ENCODE measurements around the gene RNF141.

RNF141 gene

DNA sequence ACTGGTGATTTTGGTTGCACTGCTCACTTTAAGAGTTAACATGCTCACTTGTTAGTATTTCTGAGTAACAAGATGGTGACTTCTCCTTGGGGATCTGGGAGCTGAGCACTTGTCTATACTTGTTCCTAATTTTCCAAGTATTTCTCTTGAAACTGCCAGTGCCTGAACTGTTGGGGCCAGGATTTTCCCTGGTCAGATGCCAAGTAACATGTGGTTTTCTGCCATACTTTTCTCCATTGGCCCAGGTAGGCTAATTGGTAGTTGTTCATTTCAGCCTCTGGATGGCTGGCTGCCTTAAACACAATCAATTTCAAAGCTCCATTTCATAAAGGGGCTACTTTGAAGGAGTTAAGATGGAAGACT lies 35.0 kb downstream of the RNF141 start:
- Histone ChIP-seq H3K4me1 (no peaks in the 10 kb centered on the region), H3K9me3 (no peaks in the 10 kb centered on the region), H3K27ac (no peak overlapping the region), H3K27me3 (no peaks in the 10 kb centered on the region), H3K36me3 (peaks cover 0 to 17% (median 0%) of the 10 kb centered on the region in 3 donors), H3K4me3 (no peak overlapping the region)
- intact Hi-C loops (cut with DNase I; ENCODE audit: low total_unique reads): no loop called here
- DNase-seq: no peak
- TF ChIP-seq, protein P1, sequence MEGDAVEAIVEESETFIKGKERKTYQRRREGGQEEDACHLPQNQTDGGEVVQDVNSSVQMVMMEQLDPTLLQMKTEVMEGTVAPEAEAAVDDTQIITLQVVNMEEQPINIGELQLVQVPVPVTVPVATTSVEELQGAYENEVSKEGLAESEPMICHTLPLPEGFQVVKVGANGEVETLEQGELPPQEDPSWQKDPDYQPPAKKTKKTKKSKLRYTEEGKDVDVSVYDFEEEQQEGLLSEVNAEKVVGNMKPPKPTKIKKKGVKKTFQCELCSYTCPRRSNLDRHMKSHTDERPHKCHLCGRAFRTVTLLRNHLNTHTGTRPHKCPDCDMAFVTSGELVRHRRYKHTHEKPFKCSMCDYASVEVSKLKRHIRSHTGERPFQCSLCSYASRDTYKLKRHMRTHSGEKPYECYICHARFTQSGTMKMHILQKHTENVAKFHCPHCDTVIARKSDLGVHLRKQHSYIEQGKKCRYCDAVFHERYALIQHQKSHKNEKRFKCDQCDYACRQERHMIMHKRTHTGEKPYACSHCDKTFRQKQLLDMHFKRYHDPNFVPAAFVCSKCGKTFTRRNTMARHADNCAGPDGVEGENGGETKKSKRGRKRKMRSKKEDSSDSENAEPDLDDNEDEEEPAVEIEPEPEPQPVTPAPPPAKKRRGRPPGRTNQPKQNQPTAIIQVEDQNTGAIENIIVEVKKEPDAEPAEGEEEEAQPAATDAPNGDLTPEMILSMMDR (IDR thresholded peaks at IDR 0.05): no peak

DNA sequence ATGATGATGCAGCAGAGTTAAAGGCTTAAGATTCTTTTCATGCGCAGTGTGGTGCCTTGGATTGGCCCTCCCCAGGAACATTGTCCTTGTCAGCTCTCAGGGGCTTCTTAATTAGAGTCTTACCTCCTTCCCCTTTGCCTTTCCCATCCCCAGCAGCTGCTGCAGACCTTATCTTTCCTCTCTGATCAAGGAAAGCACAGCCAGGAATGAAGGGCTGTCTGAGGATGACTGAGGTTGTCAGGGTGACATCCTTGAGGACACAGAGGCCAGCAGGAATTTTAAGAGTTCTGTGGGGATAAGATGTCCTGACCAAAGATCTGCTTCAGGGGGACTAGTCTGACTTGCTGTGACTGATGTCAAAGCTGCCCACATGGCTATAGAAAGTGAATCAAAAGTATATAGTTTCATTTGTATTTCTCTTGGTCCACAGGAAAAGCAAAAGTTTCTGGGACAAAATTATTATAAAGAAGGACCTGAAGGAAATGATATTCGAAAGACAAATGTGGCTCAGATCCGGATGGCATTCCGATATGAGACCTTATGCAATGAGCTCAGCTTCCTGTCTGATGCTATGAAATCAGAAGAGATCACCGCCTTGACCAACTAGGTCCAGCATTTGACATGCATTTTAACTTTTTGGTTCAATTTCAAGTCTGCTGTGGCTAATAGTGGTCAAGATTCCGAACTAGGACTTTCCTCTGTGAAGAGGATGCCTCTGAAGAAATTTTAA lies 35.5 kb downstream of the RNF141 start:
- no peaks in the 10 kb centered on the region for H3K4me1 ChIP-seq
- no peak overlapping the region for H3K4me3 ChIP-seq
- H3K27ac ChIP-seq: no peak overlapping the region
- DNase-seq: no peak
- no peaks in the 10 kb centered on the region for H3K9me3 ChIP-seq
- H3K36me3 ChIP-seq: peaks cover 0 to 23% (median 0%) of the 10 kb centered on the region in 3 donors
- TF ChIP-seq, protein P1 (IDR thresholded peaks at IDR 0.05): no peak
- intact Hi-C loops (cut with DNase I; ENCODE audit: low total_unique reads): no loop called here
- H3K27me3 ChIP-seq: no peaks in the 10 kb centered on the region

DNA sequence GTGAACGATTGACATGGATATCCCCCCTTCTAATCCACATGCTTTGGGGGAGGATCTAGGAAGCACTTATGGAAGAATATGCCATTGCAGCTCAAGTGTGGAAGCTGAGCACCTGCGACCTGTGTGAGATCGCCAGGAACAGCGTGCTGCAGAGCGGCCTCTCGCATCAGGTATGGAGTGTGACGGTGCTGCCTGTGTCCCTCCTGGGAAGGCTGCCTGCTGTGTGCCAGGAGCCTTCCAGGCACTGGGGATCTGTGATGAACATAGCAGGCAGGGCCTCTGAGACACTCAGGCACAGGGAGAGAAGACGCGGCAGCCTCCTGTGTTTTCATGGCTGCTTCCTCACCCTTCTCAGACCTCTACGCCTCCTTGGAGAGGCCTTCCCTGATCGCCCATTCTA lies 36.5 kb downstream of the RNF141 start:
- peaks cover 0 to 29% (median 0%) of the 10 kb centered on the region in 3 donors for H3K36me3 ChIP-seq
- no peaks in the 10 kb centered on the region for H3K4me1 ChIP-seq
- TF ChIP-seq, protein P1 (IDR thresholded peaks at IDR 0.05): no peak
- H3K27ac ChIP-seq: no peak overlapping the region
- H3K4me3 ChIP-seq: no peak overlapping the region
- no peaks in the 10 kb centered on the region for H3K9me3 ChIP-seq
- intact Hi-C loops (cut with DNase I; ENCODE audit: low total_unique reads): no loop called here
- no peak for DNase-seq
- no peaks in the 10 kb centered on the region for H3K27me3 ChIP-seq

DNA sequence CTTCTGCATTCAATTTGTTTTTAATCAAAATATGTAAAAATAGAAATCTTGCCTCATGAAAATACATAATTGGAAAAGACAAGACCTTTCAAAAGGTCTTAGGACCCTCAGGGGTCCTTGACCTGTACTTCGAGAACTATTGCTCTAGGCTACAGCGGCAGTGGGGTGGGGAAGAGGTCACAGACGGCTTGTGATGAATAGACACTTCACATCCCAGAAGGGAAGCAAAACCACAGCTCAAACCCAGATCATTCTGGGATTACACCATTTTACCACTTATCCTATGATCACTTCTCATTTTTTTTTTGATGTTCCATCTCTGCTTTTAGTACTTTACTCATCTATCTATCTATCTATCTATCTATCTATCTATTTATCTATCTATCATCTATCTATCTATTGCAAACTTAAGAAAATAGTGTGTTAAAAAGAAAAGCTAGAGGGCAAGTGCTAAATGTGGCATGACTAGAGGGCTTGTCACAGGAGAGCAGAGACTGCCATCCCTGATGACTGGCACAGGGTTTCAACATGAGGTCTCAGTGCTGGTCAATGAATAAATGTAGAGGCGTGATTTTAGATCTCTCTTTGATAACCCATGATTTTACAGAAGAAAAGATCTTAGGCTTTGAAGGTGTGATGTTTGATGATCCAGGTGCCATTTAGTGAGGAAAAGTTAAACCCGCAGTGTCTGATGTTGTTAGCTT lies 37.1 kb downstream of the RNF141 start:
- intact Hi-C loops (cut with DNase I; ENCODE audit: low total_unique reads): no loop called here

DNA sequence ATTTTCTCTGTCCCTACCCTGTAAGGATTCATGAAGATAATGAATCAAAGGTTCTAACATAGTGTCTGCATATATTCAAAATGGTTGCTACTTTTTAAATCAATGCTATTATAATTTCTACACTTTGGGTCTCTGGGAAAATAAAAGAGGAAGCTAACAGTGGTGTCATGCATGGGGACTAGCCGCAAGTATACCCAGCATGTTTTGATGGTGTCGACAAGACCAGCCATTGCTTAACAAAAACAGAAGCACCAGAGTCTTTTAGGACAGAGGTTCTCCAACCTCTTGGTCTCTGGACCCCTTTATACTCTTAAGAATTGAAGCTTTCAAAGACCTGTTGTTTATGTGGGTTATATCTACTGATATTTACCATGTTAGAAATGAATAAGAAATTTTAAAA lies 37.8 kb downstream of the RNF141 start:
- Histone ChIP-seq H3K27ac (no peak overlapping the region), H3K36me3 (peaks cover 0 to 35% (median 0%) of the 10 kb centered on the region in 3 donors)
- intact Hi-C loops (cut with DNase I; ENCODE audit: low total_unique reads): no loop called here

More for the DNA sequence above, 37.1 kb downstream of the RNF141 start:
- TF ChIP-seq, protein P1 (IDR thresholded peaks at IDR 0.05): no peak
- Histone ChIP-seq H3K4me3 (no peak overlapping the region), H3K27ac (no peak overlapping the region), H3K36me3 (peaks cover 0 to 29% (median 0%) of the 10 kb centered on the region in 3 donors), H3K4me1 (no peaks in the 10 kb centered on the region), H3K27me3 (no peaks in the 10 kb centered on the region), H3K9me3 (no peaks in the 10 kb centered on the region)
- DNase-seq: no peak

More for the DNA sequence above, 37.8 kb downstream of the RNF141 start:
- Histone ChIP-seq H3K4me1 (no peaks in the 10 kb centered on the region), H3K9me3 (no peaks in the 10 kb centered on the region), H3K27me3 (no peaks in the 10 kb centered on the region), H3K4me3 (no peak overlapping the region)
- TF ChIP-seq, protein P1 (IDR thresholded peaks at IDR 0.05): no peak
- no peak for DNase-seq

All from tibial artery (tissue), 4 donors.